Measurements from ENCODE around the gene CHFR.

- TF ChIP-seq CTCF (IDR thresholded peaks at IDR 0.05) (no peak), POLR2A (IDR thresholded peaks at IDR 0.05) (no peak)
Measured at GRCh38 chr12:132798836-132799235, 88.6 kb downstream of the CHFR start.

Data from uterus (tissue), 2 donors.